Neural progenitor cell (in vitro differentiated cells): Measurements from ENCODE around the gene CYB5A. TPM values are rescaled to one million over a fixed set of nuclear protein-coding genes. Genes with fewer than 3 reads are reported as not detected.

Experiments used
- DNase-seq: peaks from one replicate; pipeline ENCODE4 v3.0.0-alpha.2; 2016; ENCODE audit warnings: low spot score
- H2AFZ ChIP-seq: fragments of 200-600 bp; sonication (generic); replicated peaks from 2 replicates; pipeline ENCODE4 v1.6.1; 2016; ENCODE audit warnings: antibody characterized with exemption
- H3F3A ChIP-seq: fragments of 200-600 bp; sonication (generic); 2 replicates; pipeline ENCODE4 v1.6.1; 2016; ENCODE audit warnings: antibody characterized with exemption, low read depth
- H3K27ac ChIP-seq: fragments of 200-600 bp; sonication (generic); 2 replicates; pipeline ENCODE4 v1.5.1; 2016; ENCODE audit warnings: mild to moderate bottlenecking
- H3K27me3 ChIP-seq: fragments of 200-600 bp; sonication (generic); 2 replicates; pipeline ENCODE4 v1.6.1; 2016; ENCODE audit warnings: mild to moderate bottlenecking, moderate library complexity
- H3K36me3 ChIP-seq: fragments of 200-600 bp; sonication (generic); 2 replicates; pipeline ENCODE4 v1.5.1; 2016
- H3K4me1 ChIP-seq: fragments of 200-600 bp; sonication (generic); 2 replicates; pipeline ENCODE4 v1.6.1; 2016; ENCODE audit warnings: mixed run types
- H3K4me2 ChIP-seq: fragments of 200-600 bp; sonication (generic); 2 replicates; pipeline ENCODE4 v1.6.1; 2016
- H3K4me3 ChIP-seq: fragments of 200-600 bp; sonication (generic); 2 replicates; pipeline ENCODE4 v1.5.1; 2016
- H3K79me2 ChIP-seq: fragments of 200-600 bp; sonication (generic); 2 replicates; pipeline ENCODE4 v1.6.1; 2016; ENCODE audit warnings: low read depth
- H3K9ac ChIP-seq: fragments of 200-600 bp; sonication (generic); 2 replicates; pipeline ENCODE4 v1.6.1; 2016
- H3K9me3 ChIP-seq: fragments of 200-600 bp; sonication (generic); 2 replicates; pipeline ENCODE4 v1.5.1; 2016; ENCODE audit warnings: low read depth
- H4K20me1 ChIP-seq: fragments of 200-600 bp; sonication (generic); 2 replicates; pipeline ENCODE4 v1.6.1; 2016; ENCODE audit warnings: low read depth
- H3K27ac Mint-ChIP-seq: 3 replicates; pipeline ENCODE4 v1.8.0; 2021; ENCODE audit warnings: mixed read lengths
- H3K27me3 Mint-ChIP-seq: 2 replicates; pipeline ENCODE4 v1.8.0; 2022; ENCODE audit warnings: low read depth, mild to moderate bottlenecking, inconsistent platforms, moderate library complexity, mixed read lengths; ENCODE audit not compliant: insufficient read depth
- H3K36me3 Mint-ChIP-seq: 3 replicates; pipeline ENCODE4 v1.8.0; 2021; ENCODE audit warnings: mixed read lengths
- H3K4me1 Mint-ChIP-seq: 3 replicates; pipeline ENCODE4 v1.8.0; 2021; ENCODE audit warnings: mixed read lengths
- H3K4me3 Mint-ChIP-seq: 3 replicates; pipeline ENCODE4 v1.8.0; 2021; ENCODE audit warnings: mild to moderate bottlenecking, moderate library complexity, mixed read lengths
- H3K9me3 Mint-ChIP-seq: 3 replicates; pipeline ENCODE4 v1.8.0; 2020; ENCODE audit warnings: mixed read lengths
- small RNA-seq: library from RNA; depleted of rRNA; stranded (forward); fragments of <200 nt; gene quantifications from one replicate; pipeline ENCODE3, GENCODE V24; 2015
- total RNA-seq: library from RNA; depleted of rRNA; stranded (reverse); fragments of >200 nt; gene quantifications from 2 replicates; pipeline ENCODE4 v1.2.3, GENCODE V29; 2015; ENCODE audit warnings: low replicate concordance
- TF ChIP-seq, protein P1 (sequence below): fragments of 200-600 bp; sonication (generic); IDR thresholded peaks from 2 replicates; pipeline ENCODE4 v1.5.1; 2017; ENCODE audit warnings: antibody characterized with exemption, mild to moderate bottlenecking

Gene CYB5A
- total RNA-seq, 1 donor from 2014 or later, result 33.7 TPM

- no peak for DNase-seq
- H3K4me2 ChIP-seq, result no peak overlapping the region
- H3K36me3 ChIP-seq, result no peaks in the 10 kb centered on the region
- H3K4me3 Mint-ChIP-seq, result no peak overlapping the region
- H3K9me3 Mint-ChIP-seq, result no peaks in the 10 kb centered on the region
- no peak overlapping the region for H3K9ac ChIP-seq
- H4K20me1 ChIP-seq, result no peaks in the 10 kb centered on the region
- TF ChIP-seq, protein P1, sequence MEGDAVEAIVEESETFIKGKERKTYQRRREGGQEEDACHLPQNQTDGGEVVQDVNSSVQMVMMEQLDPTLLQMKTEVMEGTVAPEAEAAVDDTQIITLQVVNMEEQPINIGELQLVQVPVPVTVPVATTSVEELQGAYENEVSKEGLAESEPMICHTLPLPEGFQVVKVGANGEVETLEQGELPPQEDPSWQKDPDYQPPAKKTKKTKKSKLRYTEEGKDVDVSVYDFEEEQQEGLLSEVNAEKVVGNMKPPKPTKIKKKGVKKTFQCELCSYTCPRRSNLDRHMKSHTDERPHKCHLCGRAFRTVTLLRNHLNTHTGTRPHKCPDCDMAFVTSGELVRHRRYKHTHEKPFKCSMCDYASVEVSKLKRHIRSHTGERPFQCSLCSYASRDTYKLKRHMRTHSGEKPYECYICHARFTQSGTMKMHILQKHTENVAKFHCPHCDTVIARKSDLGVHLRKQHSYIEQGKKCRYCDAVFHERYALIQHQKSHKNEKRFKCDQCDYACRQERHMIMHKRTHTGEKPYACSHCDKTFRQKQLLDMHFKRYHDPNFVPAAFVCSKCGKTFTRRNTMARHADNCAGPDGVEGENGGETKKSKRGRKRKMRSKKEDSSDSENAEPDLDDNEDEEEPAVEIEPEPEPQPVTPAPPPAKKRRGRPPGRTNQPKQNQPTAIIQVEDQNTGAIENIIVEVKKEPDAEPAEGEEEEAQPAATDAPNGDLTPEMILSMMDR, result no peak
- no peak overlapping the region for H3K4me3 ChIP-seq
- H3K79me2 ChIP-seq, result no peaks in the 10 kb centered on the region
- H3K4me1 Mint-ChIP-seq, result peaks cover 4% of the 10 kb centered on the region
- peaks cover 3% of the 10 kb centered on the region for H3K27me3 Mint-ChIP-seq
- H3K27ac Mint-ChIP-seq, result peak overlapping the region; percentile 11
- no peaks in the 10 kb centered on the region for H3F3A ChIP-seq
- H3K27ac ChIP-seq, result no peak overlapping the region
- H3K4me1 ChIP-seq, result no peaks in the 10 kb centered on the region
- H3K36me3 Mint-ChIP-seq, result no peaks in the 10 kb centered on the region
- no peaks in the 10 kb centered on the region for H3K27me3 ChIP-seq
- no peaks in the 10 kb centered on the region for H3K9me3 ChIP-seq
- H2AFZ ChIP-seq, result no peak overlapping the region
These were observed 88.0 kb downstream of the CYB5A start for GRCh38 chr18:74203811-74204210.

Small RNAs within 50 kb of the gene (small RNA-seq; reads per million reads assigned to genes)
- not detected for gene RN7SL551P

Other genes starting within 250 kb of the CYB5A start
- 2.2 and 2.8 TPM in 2 replicates for gene FBXO15, start 144.1 kb downstream of the CYB5A start, total RNA-seq
- gene TIMM21, start 143.4 kb downstream of the CYB5A start, total RNA-seq, result 24.0 and 28.4 TPM in 2 replicates
- gene C18orf63, start 23.9 kb upstream of the CYB5A start, total RNA-seq, result not detected in 2 replicates
- gene DIPK1C, start 165.3 kb upstream of the CYB5A start, total RNA-seq, result 12.9 and 13.7 TPM in 2 replicates
- 56.1 and 69.7 TPM in 2 replicates for gene CNDP2, start 204.4 kb upstream of the CYB5A start, total RNA-seq
- not detected in 2 replicates for gene CNDP1, start 242.5 kb upstream of the CYB5A start, total RNA-seq